SU-DHL-6 (cell line): Measurements from ENCODE around the gene SC5D.

ENCODE experiments used
- CTCF ChIP-seq: fragments of 200-600 bp; sonication (generic); IDR thresholded peaks from one replicate; pipeline ENCODE4 v1.5.1; 2017; ENCODE audit warnings: antibody characterized with exemption, mild to moderate bottlenecking, low read length, moderate library complexity; ENCODE audit not compliant: insufficient read depth, poor library complexity, severe bottlenecking
- EZH2phosphoT487 ChIP-seq: fragments of 200-600 bp; sonication (generic), shearing (Covaris generic); conservative IDR thresholded peaks from 2 replicates; pipeline ENCODE4 v1.6.1; 2018; ENCODE audit warnings: mild to moderate bottlenecking, antibody characterized with exemption, low read length, moderate library complexity, mixed read lengths

- TF ChIP-seq CTCF (no peak), EZH2phosphoT487 (no peak)
These were observed 44.5 kb downstream of the SC5D start for GRCh38 chr11:121337078-121337477.
